ENCODE measurements around the gene PTPRE.

- TF ChIP-seq CTCF (IDR thresholded peaks at IDR 0.05; ENCODE audit: low read depth, low read length) = no peak
- no peak for TF ChIP-seq POLR2A (IDR thresholded peaks at IDR 0.05; ENCODE audit: extremely low read depth, insufficient read length)
- no peak for TF ChIP-seq MYC (IDR thresholded peaks at IDR 0.05; ENCODE audit: low read depth, low read length)
Observed at GRCh38 chr10:127966875-127967274, 60.0 kb downstream of the PTPRE start.
